GM18868 (cell line): ENCODE data around the gene OR11H1.
"Not testable (repeated sequence)": the region's sequence is repeated elsewhere in the genome, so short reads cannot be mapped to it uniquely, and the experiment has no call there.

Experiments used
- ATAC-seq: cut with Tn5 transposase; IDR thresholded peaks from one replicate; pipeline ENCODE4 v1.9.1; 2021; ENCODE audit warnings: mild to moderate bottlenecking, moderate library complexity; ENCODE audit not compliant: unreplicated experiment

The OR11H1 gene, protein sequence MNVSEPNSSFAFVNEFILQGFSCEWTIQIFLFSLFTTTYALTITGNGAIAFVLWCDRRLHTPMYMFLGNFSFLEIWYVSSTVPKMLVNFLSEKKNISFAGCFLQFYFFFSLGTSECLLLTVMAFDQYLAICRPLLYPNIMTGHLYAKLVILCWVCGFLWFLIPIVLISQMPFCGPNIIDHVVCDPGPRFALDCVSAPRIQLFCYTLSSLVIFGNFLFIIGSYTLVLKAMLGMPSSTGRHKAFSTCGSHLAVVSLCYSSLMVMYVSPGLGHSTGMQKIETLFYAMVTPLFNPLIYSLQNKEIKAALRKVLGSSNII

DNA sequence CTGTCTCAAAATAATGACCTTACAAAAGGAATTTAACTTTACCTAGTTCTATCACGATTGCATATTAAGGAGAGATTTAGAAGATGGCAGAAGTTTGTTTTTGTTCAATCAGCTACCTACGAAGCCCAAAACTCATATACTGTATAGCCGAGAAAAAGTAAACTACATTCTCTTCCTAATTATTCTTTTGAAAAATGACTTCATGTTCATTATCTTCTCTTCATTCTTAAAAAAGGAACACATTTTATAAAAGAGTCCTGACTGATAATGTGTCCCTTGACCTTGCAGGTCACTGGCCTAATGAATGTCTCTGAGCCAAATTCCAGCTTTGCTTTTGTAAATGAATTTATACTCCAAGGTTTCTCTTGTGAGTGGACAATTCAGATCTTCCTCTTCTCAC, at the start of gene OR11H1:
OR11H1 (plus strand) TSS at position 301 of the 400 bp plus-strand sequence; CDS start at position 301, 0 bp downstream.
- not testable (repeated sequence) for ATAC-seq

DNA sequence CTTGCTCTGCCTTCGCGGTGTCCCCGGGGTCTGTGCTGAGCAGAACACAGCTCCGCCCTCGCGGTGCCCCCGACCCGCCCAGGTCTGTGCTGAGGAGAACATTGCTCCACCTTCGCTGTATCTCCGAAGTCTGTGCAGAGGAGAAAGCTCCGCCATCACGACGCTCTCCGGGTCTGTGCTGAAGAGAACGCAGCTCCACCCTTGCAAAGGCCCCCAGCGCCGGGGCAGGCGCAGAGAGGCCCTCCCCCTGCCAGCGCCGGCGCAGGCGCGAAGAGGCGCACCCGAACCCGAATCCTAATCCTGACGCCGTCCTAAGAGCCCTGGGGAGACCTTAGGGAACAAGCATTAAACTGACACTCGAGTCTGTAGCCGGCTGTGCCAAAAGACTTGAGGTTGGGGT, 18.0 kb upstream of the OR11H1 start:
- ATAC-seq, result not testable (repeated sequence)

DNA sequence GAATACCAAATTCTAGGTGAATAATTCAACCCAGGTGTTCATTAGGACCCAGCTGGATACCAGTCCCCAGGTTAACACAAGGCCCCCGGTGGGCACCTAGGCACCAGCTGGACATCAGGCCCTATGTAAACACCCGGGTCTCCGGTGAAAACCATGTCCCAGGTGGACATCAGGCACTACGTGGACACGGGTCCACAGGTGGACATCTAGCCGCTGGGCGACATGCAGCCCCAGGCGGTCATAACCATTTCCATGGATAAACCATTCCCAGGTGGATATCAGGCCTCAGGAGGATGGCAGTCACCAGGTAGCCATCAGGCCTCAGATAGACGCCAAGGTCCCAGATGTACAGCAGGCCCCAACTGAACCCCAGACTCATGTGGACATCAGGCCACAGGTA, 12.1 kb upstream of the OR11H1 start:
- ATAC-seq, result not testable (repeated sequence)

DNA sequence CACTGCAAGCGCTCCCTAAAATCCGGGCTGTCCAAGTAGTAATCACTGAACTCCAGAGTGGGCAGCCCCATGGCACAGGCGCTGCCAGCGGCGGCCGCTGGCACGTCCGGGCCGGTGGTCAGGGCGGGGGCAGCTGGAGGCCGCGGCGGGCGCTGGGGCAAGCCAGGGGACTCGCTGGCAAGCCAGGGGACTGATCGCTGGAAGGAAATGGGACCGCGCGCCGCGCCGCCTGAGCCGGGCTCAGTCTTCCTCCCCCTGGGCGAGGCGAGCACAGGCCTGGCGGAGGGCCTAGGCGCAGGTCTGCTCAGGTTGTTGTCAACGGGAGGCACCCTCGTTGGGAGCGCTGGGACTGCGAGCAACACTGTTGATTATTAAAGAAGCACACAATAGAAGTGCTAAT, 25.8 kb downstream of the OR11H1 start:
- ATAC-seq, result not testable (repeated sequence)

DNA sequence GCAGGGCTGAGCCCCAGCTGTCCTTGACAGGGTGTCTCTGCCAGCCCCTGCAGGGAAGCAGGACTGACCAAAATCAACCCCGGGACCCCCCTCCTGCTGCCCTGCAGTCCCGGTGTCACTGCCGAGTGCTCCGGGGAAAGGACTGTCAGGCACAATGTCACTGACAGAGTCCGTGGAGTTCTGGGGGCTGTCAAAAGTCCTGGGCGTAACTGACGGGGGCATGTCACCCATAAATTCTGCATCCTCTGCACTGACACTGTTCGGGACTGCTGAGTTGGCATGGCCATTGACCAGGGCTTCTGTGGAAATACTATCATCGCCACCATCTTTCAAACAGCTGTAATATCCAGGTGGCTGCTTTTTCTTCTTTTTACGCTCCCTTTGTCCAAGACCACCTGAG, 35.5 kb downstream of the OR11H1 start:
- not testable (repeated sequence) for ATAC-seq

DNA sequence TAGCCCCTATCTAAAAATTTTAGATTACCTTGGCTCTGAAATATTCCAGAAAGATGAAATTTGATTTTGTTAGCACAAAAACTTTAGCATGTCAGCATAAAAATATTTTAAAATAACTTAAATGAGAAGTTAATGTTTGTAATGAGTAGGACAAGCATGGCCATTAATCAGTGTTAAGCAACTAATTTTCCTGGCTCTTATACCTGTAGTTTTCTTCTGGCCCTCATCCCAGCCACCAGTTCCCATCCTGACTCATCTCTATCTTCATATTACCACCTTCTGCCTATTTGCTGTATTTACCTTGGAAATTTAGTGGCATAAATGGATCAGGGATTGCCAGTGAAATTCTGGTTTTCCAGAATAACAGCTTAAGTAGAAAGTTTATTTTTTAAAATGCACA, 37.1 kb downstream of the OR11H1 start:
- not testable (repeated sequence) for ATAC-seq
